Adipose tissue (tissue), 3 donors: ENCODE measurements around the gene KCNH6. TPM values are rescaled to one million over a fixed set of nuclear protein-coding genes. Genes with fewer than 3 reads are reported as not detected.

Source experiments
- H3K27ac ChIP-seq: one replicate; pipeline ENCODE4 v1.5.1; 2013; ENCODE audit warnings: low read depth, low read length
- WGBS, 3 donors: extraction: QIAGEN DNeasy Blood & Tissue Kit; methylation state at CpG; one replicate each; pipeline ENCODE4 v1.1.7; 2013; 5-methylcytosine and 5-hydroxymethylcytosine counted together
- polyA plus RNA-seq, 3 donors: library from polyadenylated mRNA; stranded (reverse); fragments of 200-250 nt; gene quantifications; one replicate each; pipeline ENCODE4 v1.2.3, GENCODE V29; 2013
- donor health status: healthy with polysubstance abuse.
- donor health status: Bipolar disorder and iron deficiency.
- donor health status: healthy.

Gene KCNH6
- polyA plus RNA-seq, 3 donors = 0.06 to 0.92 TPM; not detected in 1

GRCh38 chr17:63500543-63501390 is 22.4 kb upstream of the KCNH6 start:
- WGBS, 3 donors = 54 to 61% (median 61%) methylated on average over 14 of the region's 14 CpGs
- no peak overlapping the region for H3K27ac ChIP-seq

GRCh38 chr17:63503341-63503705 is 19.8 kb upstream of the KCNH6 start:
- no peak overlapping the region for H3K27ac ChIP-seq
- 40 to 84% (median 75%) methylated on average over 8 of the region's 8 CpGs for WGBS, 3 donors

GRCh38 chr17:63504261-63504660 is 18.9 kb upstream of the KCNH6 start:
- no peak overlapping the region for H3K27ac ChIP-seq

GRCh38 chr17:63505341-63505740 is 17.8 kb upstream of the KCNH6 start:
- WGBS, 3 donors = 84 to 92% (median 90%) methylated on average over 9 of the region's 9 CpGs
- no peak overlapping the region for H3K27ac ChIP-seq

- no peak overlapping the region for H3K27ac ChIP-seq
These were observed 16.5 kb upstream of the KCNH6 start for GRCh38 chr17:63506627-63507026.

GRCh38 chr17:63511331-63511730 is 11.8 kb upstream of the KCNH6 start:
- 91 to 92% (median 91%) methylated on average over 8 of the region's 8 CpGs for WGBS, 3 donors
- H3K27ac ChIP-seq = no peak overlapping the region

More at GRCh38 chr17:63506627-63507026, 16.5 kb upstream of the KCNH6 start:
- WGBS, 3 donors = 86 to 98% (median 91%) methylated on average over 3 of the region's 3 CpGs

GRCh38 chr17:63512388-63512787 is 10.8 kb upstream of the KCNH6 start:
- 78 to 91% (median 90%) methylated on average over 3 of the region's 3 CpGs for WGBS, 3 donors
- no peak overlapping the region for H3K27ac ChIP-seq

GRCh38 chr17:63512896-63513644 is 10.1 kb upstream of the KCNH6 start:
- no peak overlapping the region for H3K27ac ChIP-seq
- 68 to 84% (median 84%) methylated on average over 7 of the region's 7 CpGs for WGBS, 3 donors

GRCh38 chr17:63514477-63514876 is 8.7 kb upstream of the KCNH6 start:
- no peak overlapping the region for H3K27ac ChIP-seq
- WGBS, 3 donors = 80 to 97% (median 80%) methylated on average over 3 of the region's 3 CpGs

- 73 to 76% (median 76%) methylated on average over 2 of the region's 2 CpGs for WGBS, 3 donors
- no peak overlapping the region for H3K27ac ChIP-seq
These were observed 8.2 kb upstream of the KCNH6 start for GRCh38 chr17:63514974-63515373.

- 53 to 63% (median 62%) methylated on average over 1 of the region's 1 CpG for WGBS, 3 donors
These were observed 7.7 kb upstream of the KCNH6 start for GRCh38 chr17:63515426-63515825.

GRCh38 chr17:63516910-63517824 is 6.0 kb upstream of the KCNH6 start:
- H3K27ac ChIP-seq = no peak overlapping the region
- 68 to 75% (median 70%) methylated on average over 6 of the region's 6 CpGs for WGBS, 3 donors

More at GRCh38 chr17:63515426-63515825, 7.7 kb upstream of the KCNH6 start:
- H3K27ac ChIP-seq = no peak overlapping the region

GRCh38 chr17:63517825-63518534 is 5.2 kb upstream of the KCNH6 start:
- WGBS, 3 donors = 75 to 77% (median 76%) methylated on average over 8 of the region's 8 CpGs
- no peak overlapping the region for H3K27ac ChIP-seq

GRCh38 chr17:63519116-63519881 is 3.9 kb upstream of the KCNH6 start:
- no peak overlapping the region for H3K27ac ChIP-seq

GRCh38 chr17:63519972-63520882 is 2.9 kb upstream of the KCNH6 start:
- WGBS, 3 donors = 48 to 60% (median 59%) methylated on average over 5 of the region's 5 CpGs
- H3K27ac ChIP-seq = no peak overlapping the region

More at GRCh38 chr17:63519116-63519881, 3.9 kb upstream of the KCNH6 start:
- WGBS, 3 donors = 67 to 81% (median 76%) methylated on average over 1 of the region's 1 CpG

GRCh38 chr17:63524051-63524450 is 893 bp downstream of the KCNH6 start:
- WGBS, 3 donors = 90 to 92% (median 90%) methylated on average over 14 of the region's 14 CpGs
- no peak overlapping the region for H3K27ac ChIP-seq
